Measurements from ENCODE around the gene ALG1. TPM values are rescaled to one million over a fixed set of nuclear protein-coding genes. Genes with fewer than 3 reads are reported as not detected.
"Not testable (repeated sequence)": the region's sequence is repeated elsewhere in the genome, so short reads cannot be mapped to it uniquely, and the experiment has no call there.

Gene ALG1
- total and polyA plus RNA-seq, 2 donors (not counting 3 experiments of a cell fraction or from before 2014, with no cell fraction given), result 33.7 to 46.0 TPM

DNA sequence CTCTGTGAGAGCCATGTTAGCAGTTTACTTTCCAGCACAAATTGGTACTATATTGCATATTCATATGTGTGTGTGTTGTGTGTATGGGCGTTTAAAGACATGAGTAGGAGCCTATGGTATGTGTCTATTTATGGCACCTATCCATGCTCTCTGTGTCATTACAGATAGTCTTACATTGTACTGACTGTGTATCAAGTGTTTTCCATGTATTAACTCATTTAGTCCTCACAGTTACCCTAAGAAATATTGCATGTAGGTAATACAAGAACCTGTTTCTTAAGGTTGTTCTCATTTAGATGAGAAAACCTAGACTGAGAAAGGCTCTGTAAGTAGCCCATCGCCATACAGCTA is 1.6 kb downstream of the ALG1 start:
- dilution Hi-C loops (cut with MboI; ENCODE audit: extremely low pct_ligation_motif_present, low sequenced_read_pairs) (no loop called here), intact Hi-C loops (cut with micrococcal nuclease) (no loop called here)
- peaks cover 4 to 7% of the 10 kb centered on the region in 2 experiments for H3K36me3 ChIP-seq (ENCODE audit: control insufficient read depth in 2 of 2, extremely low read depth in 1 of 2, insufficient read depth in 2 of 2, low read length in 2 of 2)
- no peak overlapping the region for H3K4me2 ChIP-seq (ENCODE audit: insufficient read depth, low read length)
- DNase-seq (ENCODE audit: low read depth, low spot score) (no peak), FAIRE-seq (no peak)
- ChIA-PET CTCF (interaction anchor here (0.6 to 3.2 kb wide), 2 partner anchors 11 to 12 kb away, joined by 3 to 12 read pairs; no protein-coding TSS in a partner anchor), POLR2A (no interaction called here)
- TF ChIP-seq FOS (IDR thresholded peaks at IDR 0.05; ENCODE audit: borderline replicate concordance, insufficient read depth, low read length) (no peak), JUN (IDR thresholded peaks at IDR 0.05; ENCODE audit: borderline replicate concordance, insufficient read depth, insufficient read length, low read depth) (no peak), EZH2 (IDR thresholded peaks at IDR 0.05; ENCODE audit: borderline replicate concordance, low read depth, low read length, severe bottlenecking) (no peak), GATA2 (IDR thresholded peaks at IDR 0.05; ENCODE audit: insufficient read depth, insufficient read length, low read depth, low read length) (no peak), POLR2A (IDR thresholded peaks at IDR 0.05; ENCODE audit: low read depth, low read length) (no peak), MYC (IDR thresholded peaks at IDR 0.05; ENCODE audit: low read depth, low read length) (no peak), POLR2AphosphoS5 (IDR thresholded peaks at IDR 0.05; ENCODE audit: insufficient read depth, low read depth, low read length) (no peak), CTCF (IDR thresholded peaks at IDR 0.05; ENCODE audit: extremely low read depth in 1 of 2, insufficient read depth in 1 of 2, low read depth in 1 of 2, low read length in 2 of 2) (no peak)
- TF ChIP-seq, protein P1, sequence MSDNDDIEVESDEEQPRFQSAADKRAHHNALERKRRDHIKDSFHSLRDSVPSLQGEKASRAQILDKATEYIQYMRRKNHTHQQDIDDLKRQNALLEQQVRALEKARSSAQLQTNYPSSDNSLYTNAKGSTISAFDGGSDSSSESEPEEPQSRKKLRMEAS (IDR thresholded peaks at IDR 0.05; ENCODE audit: insufficient read depth, insufficient read length), result no peak
- H2AFZ ChIP-seq (ENCODE audit: low read depth, low read length), result no peak overlapping the region
- H3K9me3 ChIP-seq (replicated peaks; ENCODE audit: control insufficient read depth, insufficient read depth, low read length), result no peaks in the 10 kb centered on the region
- H3K9me1 ChIP-seq (replicated peaks; ENCODE audit: control insufficient read depth, extremely low read depth, insufficient read depth, low read length), result no peaks in the 10 kb centered on the region
- H4K20me1 ChIP-seq (replicated peaks; ENCODE audit: control insufficient read depth, extremely low read depth, insufficient read depth, low read length), result no peaks in the 10 kb centered on the region
- no peak overlapping the region for H3K27ac ChIP-seq (ENCODE audit: insufficient read depth, low read depth, low read length)
- H3K4me1 ChIP-seq (ENCODE audit: control insufficient read depth, extremely low read depth, insufficient read depth, low read length), result peaks cover 8% of the 10 kb centered on the region
- H3K9ac ChIP-seq (replicated peaks; ENCODE audit: extremely low read depth, insufficient read depth, low read length), result no peak overlapping the region
- peaks cover 9% of the 10 kb centered on the region for H3K79me2 ChIP-seq (ENCODE audit: control insufficient read depth, insufficient read depth, low read length)
- H3K27me3 ChIP-seq (ENCODE audit: control insufficient read depth in 2 of 2, insufficient read depth in 2 of 2, low read length in 2 of 2), result no peaks in the 10 kb centered on the region
- BruUV-seq (replicated peaks), result no TSS peak
- no peak overlapping the region for H3K4me3 ChIP-seq (replicated peaks in 1 of 3; ENCODE audit: insufficient read depth in 1 of 3, low read depth in 1 of 3, low read length in 3 of 3)

DNA sequence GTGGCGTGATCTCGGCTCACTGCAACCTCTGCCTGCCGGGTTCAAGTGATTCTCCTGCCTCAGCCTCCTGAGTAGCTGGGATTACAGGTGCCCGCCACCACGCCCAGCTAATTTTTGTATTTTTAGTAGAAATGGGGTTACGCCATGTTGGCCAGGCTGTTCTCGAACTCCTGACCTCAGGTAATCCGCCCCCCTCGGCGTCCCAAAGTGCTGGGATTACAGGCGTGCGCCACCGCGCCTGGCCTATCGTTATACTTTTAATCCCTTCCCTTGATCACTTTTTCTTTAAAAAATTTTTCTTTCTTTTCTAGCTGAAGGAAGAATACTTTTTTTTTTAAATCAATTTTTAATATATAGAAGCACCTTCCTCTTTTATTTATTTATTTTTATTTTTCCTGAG is 2.1 kb downstream of the ALG1 start:
- BruUV-seq (replicated peaks); intact Hi-C loops (cut with micrococcal nuclease); H4K20me1 ChIP-seq (replicated peaks; ENCODE audit: control insufficient read depth, extremely low read depth, insufficient read depth, low read length); H3K27me3 ChIP-seq (ENCODE audit: control insufficient read depth in 2 of 2, insufficient read depth in 2 of 2, low read length in 2 of 2); H3K4me2 ChIP-seq (ENCODE audit: insufficient read depth, low read length); H3K36me3 ChIP-seq (ENCODE audit: control insufficient read depth in 2 of 2, extremely low read depth in 1 of 2, insufficient read depth in 2 of 2, low read length in 2 of 2); dilution Hi-C loops (cut with MboI; ENCODE audit: extremely low pct_ligation_motif_present, low sequenced_read_pairs); H3K9ac ChIP-seq (replicated peaks; ENCODE audit: extremely low read depth, insufficient read depth, low read length); H2AFZ ChIP-seq (ENCODE audit: low read depth, low read length); H3K4me3 ChIP-seq (replicated peaks in 1 of 3; ENCODE audit: insufficient read depth in 1 of 3, low read depth in 1 of 3, low read length in 3 of 3); POLR2A ChIA-PET; H3K27ac ChIP-seq (ENCODE audit: insufficient read depth, low read depth, low read length); H3K79me2 ChIP-seq (ENCODE audit: control insufficient read depth, insufficient read depth, low read length); DNase-seq (ENCODE audit: low read depth, low spot score); H3K9me3 ChIP-seq (replicated peaks; ENCODE audit: control insufficient read depth, insufficient read depth, low read length); FAIRE-seq; H3K9me1 ChIP-seq (replicated peaks; ENCODE audit: control insufficient read depth, extremely low read depth, insufficient read depth, low read length); H3K4me1 ChIP-seq (ENCODE audit: control insufficient read depth, extremely low read depth, insufficient read depth, low read length): not testable (repeated sequence)
- CTCF ChIA-PET, result interaction anchor here (3.2 kb wide), 1 partner anchor 11 kb away, joined by 12 read pairs; no protein-coding TSS in a partner anchor
